ENCODE results near the gene SLC9A5.

Gene SLC9A5

GRCh38 chr16:67212766-67213165, 36.0 kb upstream of the SLC9A5 start:
- no peak for TF ChIP-seq EZH2phosphoT487 (IDR thresholded peaks at IDR 0.05; ENCODE audit: low read depth)
- TF ChIP-seq CTCF (IDR thresholded peaks at IDR 0.05; ENCODE audit: low read depth, low read length): no peak
- Histone ChIP-seq H3K9me3 (ENCODE audit: insufficient read depth, low read length) (no peaks in the 10 kb centered on the region), H3K9ac (ENCODE audit: low read length) (no peak overlapping the region), H3K79me2 (ENCODE audit: low read length) (no peaks in the 10 kb centered on the region), H3K36me3 (replicated peaks; ENCODE audit: low read depth, low read length) (no peaks in the 10 kb centered on the region), H3K4me3 (ENCODE audit: low read length) (no peak overlapping the region), H2AFZ (ENCODE audit: low read depth, low read length) (no peak overlapping the region), H3K27ac (ENCODE audit: low read length) (no peak overlapping the region), H3K27me3 (ENCODE audit: low read depth, low read length) (no peaks in the 10 kb centered on the region), H4K20me1 (ENCODE audit: insufficient read depth, low read length) (no peaks in the 10 kb centered on the region), H3K4me2 (ENCODE audit: low read length) (no peak overlapping the region), H3K4me1 (ENCODE audit: low read length) (no peaks in the 10 kb centered on the region)

- Histone ChIP-seq H3K4me3 (ENCODE audit: low read length) (no peak overlapping the region), H3K27ac (ENCODE audit: low read length) (no peak overlapping the region), H3K4me1 (ENCODE audit: low read length) (no peaks in the 10 kb centered on the region), H3K79me2 (ENCODE audit: low read length) (no peaks in the 10 kb centered on the region), H3K27me3 (ENCODE audit: low read depth, low read length) (no peaks in the 10 kb centered on the region), H3K36me3 (replicated peaks; ENCODE audit: low read depth, low read length) (no peaks in the 10 kb centered on the region), H3K9ac (ENCODE audit: low read length) (no peak overlapping the region), H4K20me1 (ENCODE audit: insufficient read depth, low read length) (no peaks in the 10 kb centered on the region), H3K9me3 (ENCODE audit: insufficient read depth, low read length) (no peaks in the 10 kb centered on the region), H2AFZ (ENCODE audit: low read depth, low read length) (no peak overlapping the region), H3K4me2 (ENCODE audit: low read length) (no peak overlapping the region)
- TF ChIP-seq EZH2phosphoT487 (IDR thresholded peaks at IDR 0.05; ENCODE audit: low read depth) (no peak), CTCF (IDR thresholded peaks at IDR 0.05; ENCODE audit: low read depth, low read length) (no peak)
These were observed 35.4 kb upstream of the SLC9A5 start for GRCh38 chr16:67213197-67214019.

GRCh38 chr16:67215706-67216105, 33.1 kb upstream of the SLC9A5 start:
- H3K4me1 ChIP-seq (ENCODE audit: low read length): no peaks in the 10 kb centered on the region
- no peaks in the 10 kb centered on the region for H3K27me3 ChIP-seq (ENCODE audit: low read depth, low read length)
- no peaks in the 10 kb centered on the region for H3K79me2 ChIP-seq (ENCODE audit: low read length)
- H2AFZ ChIP-seq (ENCODE audit: low read depth, low read length): no peak overlapping the region
- TF ChIP-seq CTCF (IDR thresholded peaks at IDR 0.05; ENCODE audit: low read depth, low read length) (no peak), EZH2phosphoT487 (IDR thresholded peaks at IDR 0.05; ENCODE audit: low read depth) (no peak)
- no peaks in the 10 kb centered on the region for H3K36me3 ChIP-seq (replicated peaks; ENCODE audit: low read depth, low read length)
- no peak overlapping the region for H3K9ac ChIP-seq (ENCODE audit: low read length)
- no peak overlapping the region for H3K27ac ChIP-seq (ENCODE audit: low read length)
- no peaks in the 10 kb centered on the region for H3K9me3 ChIP-seq (ENCODE audit: insufficient read depth, low read length)
- no peaks in the 10 kb centered on the region for H4K20me1 ChIP-seq (ENCODE audit: insufficient read depth, low read length)
- H3K4me3 ChIP-seq (ENCODE audit: low read length): no peak overlapping the region
- no peak overlapping the region for H3K4me2 ChIP-seq (ENCODE audit: low read length)

GRCh38 chr16:67216612-67217490, 31.9 kb upstream of the SLC9A5 start:
- Histone ChIP-seq H3K9me3 (ENCODE audit: insufficient read depth, low read length) (no peaks in the 10 kb centered on the region), H3K4me2 (ENCODE audit: low read length) (no peak overlapping the region), H3K4me1 (ENCODE audit: low read length) (no peaks in the 10 kb centered on the region), H2AFZ (ENCODE audit: low read depth, low read length) (no peak overlapping the region), H3K27ac (ENCODE audit: low read length) (no peak overlapping the region), H3K36me3 (replicated peaks; ENCODE audit: low read depth, low read length) (no peaks in the 10 kb centered on the region), H3K27me3 (ENCODE audit: low read depth, low read length) (no peaks in the 10 kb centered on the region), H3K4me3 (ENCODE audit: low read length) (no peak overlapping the region), H4K20me1 (ENCODE audit: insufficient read depth, low read length) (no peaks in the 10 kb centered on the region), H3K79me2 (ENCODE audit: low read length) (no peaks in the 10 kb centered on the region), H3K9ac (ENCODE audit: low read length) (no peak overlapping the region)
- TF ChIP-seq CTCF (IDR thresholded peaks at IDR 0.05; ENCODE audit: low read depth, low read length): no peak
- TF ChIP-seq EZH2phosphoT487 (IDR thresholded peaks at IDR 0.05; ENCODE audit: low read depth): no peak
